Activated naive CD8-positive, alpha-beta T cell (primary cell): ENCODE results near the gene ARRB1.

Experiments
- H3K27ac Mint-ChIP-seq: one replicate; pipeline ENCODE4 v1.8.0; 2021; ENCODE audit warnings: mixed read lengths
- H3K27me3 Mint-ChIP-seq: one replicate; pipeline ENCODE4 v1.8.0; 2021; ENCODE audit warnings: mixed read lengths
- H3K36me3 Mint-ChIP-seq: one replicate; pipeline ENCODE4 v1.8.0; 2021; ENCODE audit warnings: mixed read lengths
- H3K4me1 Mint-ChIP-seq: one replicate; pipeline ENCODE4 v1.8.0; 2021; ENCODE audit warnings: low read depth, mixed read lengths
- H3K4me3 Mint-ChIP-seq: one replicate; pipeline ENCODE4 v1.8.0; 2021; ENCODE audit warnings: mild to moderate bottlenecking, mixed read lengths
- H3K9me3 Mint-ChIP-seq: one replicate; pipeline ENCODE4 v1.8.0; 2021; ENCODE audit warnings: low read depth, mixed read lengths

The ARRB1 gene

GRCh38 chr11:75223954-75224643, 127.4 kb downstream of the ARRB1 start:
- H3K27ac Mint-ChIP-seq, result no peak overlapping the region
- no peak overlapping the region for H3K4me3 Mint-ChIP-seq
- H3K27me3 Mint-ChIP-seq, result no peaks in the 10 kb centered on the region
- no peaks in the 10 kb centered on the region for H3K36me3 Mint-ChIP-seq
- H3K9me3 Mint-ChIP-seq, result no peaks in the 10 kb centered on the region
- no peaks in the 10 kb centered on the region for H3K4me1 Mint-ChIP-seq

- Mint-ChIP-seq H3K27ac (no peak overlapping the region), H3K27me3 (peaks cover 5% of the 10 kb centered on the region), H3K4me3 (no peak overlapping the region), H3K9me3 (no peaks in the 10 kb centered on the region), H3K4me1 (no peaks in the 10 kb centered on the region), H3K36me3 (no peaks in the 10 kb centered on the region)
Measured at GRCh38 chr11:75219869-75220268, 131.6 kb downstream of the ARRB1 start.

- H3K27me3 Mint-ChIP-seq, result peaks cover 16% of the 10 kb centered on the region
- H3K27ac Mint-ChIP-seq, result no peak overlapping the region
- no peaks in the 10 kb centered on the region for H3K4me1 Mint-ChIP-seq
Measured at GRCh38 chr11:75214843-75215242, 136.6 kb downstream of the ARRB1 start.

GRCh38 chr11:75214411-75214821, 137.0 kb downstream of the ARRB1 start:
- no peak overlapping the region for H3K27ac Mint-ChIP-seq
- H3K27me3 Mint-ChIP-seq, result peaks cover 16% of the 10 kb centered on the region
- no peaks in the 10 kb centered on the region for H3K4me1 Mint-ChIP-seq
- H3K9me3 Mint-ChIP-seq, result no peaks in the 10 kb centered on the region
- no peaks in the 10 kb centered on the region for H3K36me3 Mint-ChIP-seq
- H3K4me3 Mint-ChIP-seq, result no peak overlapping the region

More at GRCh38 chr11:75214843-75215242, 136.6 kb downstream of the ARRB1 start:
- no peak overlapping the region for H3K4me3 Mint-ChIP-seq
- no peaks in the 10 kb centered on the region for H3K36me3 Mint-ChIP-seq
- H3K9me3 Mint-ChIP-seq, result no peaks in the 10 kb centered on the region
